Mesenchymal stem cell (in vitro differentiated cells and primary cell): ENCODE results near the gene KRR1.

Experiments
- DNase-seq: peaks from one replicate; pipeline ENCODE4 v3.0.0-alpha.2; 2013
- H2AFZ ChIP-seq: one replicate; pipeline ENCODE4 v1.6.1; 2013; ENCODE audit warnings: low read depth, mild to moderate bottlenecking, control low read depth, inconsistent platforms, low read length, moderate library complexity
- H2AK5ac ChIP-seq: 2 replicates; pipeline ENCODE4 v1.6.1; 2013; ENCODE audit warnings: low read length, moderate library complexity, mild to moderate bottlenecking, inconsistent platforms; ENCODE audit not compliant: severe bottlenecking
- H2BK120ac ChIP-seq: one replicate; pipeline ENCODE4 v1.6.1; 2013; ENCODE audit warnings: low read depth, mild to moderate bottlenecking, inconsistent platforms, low read length, moderate library complexity
- H2BK12ac ChIP-seq, 2 experiments: one replicate each; pipeline ENCODE4 v1.6.1; 2013; ENCODE audit warnings: inconsistent platforms in 2 of 2, low read length in 2 of 2, mild to moderate bottlenecking in 2 of 2, moderate library complexity in 2 of 2, control low read depth in 1 of 2
- H2BK15ac ChIP-seq: one replicate; pipeline ENCODE4 v1.6.1; 2013; ENCODE audit warnings: mild to moderate bottlenecking, low read depth, inconsistent platforms; ENCODE audit not compliant: poor library complexity, severe bottlenecking
- H2BK5ac ChIP-seq: 2 replicates; pipeline ENCODE4 v1.6.1; 2013; ENCODE audit warnings: low read depth, mild to moderate bottlenecking, low read length, control low read depth, inconsistent platforms; ENCODE audit not compliant: poor library complexity, severe bottlenecking
- H3K14ac ChIP-seq, 2 experiments: one replicate each; pipeline ENCODE4 v1.6.1; 2013; ENCODE audit warnings: inconsistent platforms in 2 of 2, low read length in 2 of 2, control low read depth in 1 of 2, mild to moderate bottlenecking in 1 of 2, moderate library complexity in 1 of 2
- H3K18ac ChIP-seq, 2 experiments: one replicate each; pipeline ENCODE4 v1.6.1; 2013; ENCODE audit warnings: inconsistent platforms in 2 of 2, low read length in 2 of 2, control low read depth in 1 of 2, low read depth in 1 of 2, mild to moderate bottlenecking in 1 of 2
- H3K23ac ChIP-seq, 2 experiments: one replicate each; pipeline ENCODE4 v1.6.1; 2013; ENCODE audit warnings: inconsistent platforms in 2 of 2, low read length in 2 of 2, mild to moderate bottlenecking in 2 of 2, moderate library complexity in 2 of 2, control low read depth in 1 of 2
- H3K27ac ChIP-seq: 2 replicates; pipeline ENCODE4 v1.5.1; 2013; ENCODE audit warnings: mild to moderate bottlenecking, moderate library complexity, low read length, control low read depth, inconsistent platforms; ENCODE audit not compliant: poor library complexity, severe bottlenecking
- H3K27me3 ChIP-seq, 2 experiments: 2 replicates each; pipeline versions ENCODE4 v1.6.1 to v1.7.0; 2013; ENCODE audit warnings: low read length in 2 of 2, mild to moderate bottlenecking in 2 of 2, moderate library complexity in 2 of 2, control low read depth in 1 of 2, inconsistent platforms in 1 of 2; ENCODE audit not compliant: control insufficient read depth in 1 of 2, insufficient read depth in 1 of 2
- H3K36me3 ChIP-seq, 2 experiments: 2 replicates each; pipeline versions ENCODE4 v1.6.1 to v1.7.0; 2013; ENCODE audit warnings: low read length in 2 of 2, control low read depth in 1 of 2, inconsistent platforms in 1 of 2, low read depth in 1 of 2, mild to moderate bottlenecking in 1 of 2; ENCODE audit not compliant: insufficient read depth in 2 of 2, control insufficient read depth in 1 of 2
- H3K4ac ChIP-seq, 2 experiments: one replicate each; pipeline ENCODE4 v1.6.1; 2013; ENCODE audit warnings: inconsistent platforms in 2 of 2, low read length in 2 of 2, mild to moderate bottlenecking in 2 of 2, moderate library complexity in 2 of 2, control low read depth in 1 of 2, low read depth in 1 of 2
- H3K4me1 ChIP-seq: 2 replicates; pipeline ENCODE4 v1.6.1; 2013; ENCODE audit warnings: low read depth, low read length, control low read depth; ENCODE audit not compliant: control insufficient read depth, insufficient read depth
- H3K4me2 ChIP-seq: 2 replicates; pipeline ENCODE4 v1.6.1; 2013; ENCODE audit warnings: low read length, mild to moderate bottlenecking, inconsistent platforms; ENCODE audit not compliant: poor library complexity, severe bottlenecking
- H3K4me3 ChIP-seq, 2 experiments: 2 replicates each; pipeline versions ENCODE4 v1.5.1 to v1.7.0; 2013; ENCODE audit warnings: low read length in 2 of 2, mild to moderate bottlenecking in 2 of 2, control low read depth in 1 of 2, low read depth in 1 of 2; ENCODE audit not compliant: insufficient read depth in 1 of 2
- H3K79me1 ChIP-seq: replicated peaks from 2 replicates; pipeline ENCODE4 v1.6.1; 2013; ENCODE audit warnings: mild to moderate bottlenecking, control low read depth, low read length, inconsistent platforms; ENCODE audit not compliant: poor library complexity, severe bottlenecking
- H3K9ac ChIP-seq: 2 replicates; pipeline ENCODE4 v1.7.0; 2013; ENCODE audit warnings: mild to moderate bottlenecking, low read length, moderate library complexity
- H3K9me3 ChIP-seq: 2 replicates; pipeline ENCODE4 v1.7.0; 2013; ENCODE audit warnings: mild to moderate bottlenecking, low read length; ENCODE audit not compliant: control insufficient read depth
- H4K8ac ChIP-seq: one replicate; pipeline ENCODE4 v1.6.1; 2013; ENCODE audit warnings: inconsistent platforms, mild to moderate bottlenecking, low read length, moderate library complexity
- H4K91ac ChIP-seq: one replicate; pipeline ENCODE4 v1.6.1; 2013; ENCODE audit warnings: mild to moderate bottlenecking, low read length, inconsistent platforms
- WGBS: methylation state at CpG from one replicate; pipeline ENCODE4 v1.1.7; 2013; ENCODE audit warnings: mixed read lengths; 5-methylcytosine and 5-hydroxymethylcytosine counted together

KRR1 gene

DNA sequence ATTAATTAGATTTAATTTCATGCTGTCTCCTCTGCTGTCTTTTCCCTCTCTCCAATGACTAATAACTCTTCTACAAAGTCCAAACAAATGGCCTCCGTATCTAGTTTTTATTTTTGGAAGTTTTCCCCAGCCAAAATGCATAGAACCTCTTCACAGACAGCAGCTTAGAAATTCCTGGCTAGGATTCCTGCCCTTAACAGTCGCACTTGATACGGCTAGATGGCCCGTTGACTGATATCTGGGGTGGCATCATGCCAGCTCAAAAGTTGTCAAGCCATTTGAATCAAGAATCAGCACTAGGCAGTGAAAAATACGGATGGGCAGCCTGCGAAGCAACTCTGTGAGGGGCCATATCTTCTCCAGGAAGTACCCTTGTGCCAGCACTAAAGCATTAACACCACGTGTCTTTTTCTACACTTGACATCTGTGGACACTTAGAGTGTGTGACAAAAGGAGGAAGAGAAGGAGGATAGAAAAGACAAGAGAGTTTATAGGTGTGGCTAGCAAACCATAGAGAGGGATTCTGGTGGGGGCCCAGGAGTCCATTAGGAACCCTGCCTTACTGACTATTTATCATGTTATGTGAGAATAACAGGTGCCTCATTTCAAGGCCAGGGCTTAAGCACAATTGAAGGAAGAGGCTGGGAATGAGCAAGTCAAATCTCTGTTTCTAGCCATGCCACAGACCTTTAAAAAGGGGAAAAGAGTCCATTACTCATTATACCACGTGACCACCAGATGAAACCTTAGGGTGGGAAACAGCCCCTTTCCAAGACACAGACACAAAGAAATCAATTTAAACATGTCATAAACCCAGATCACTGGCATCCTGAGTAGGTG lies 39.2 kb upstream of the KRR1 start:
- Histone ChIP-seq H3K18ac (no peak overlapping the region), H3K4me3 (peak overlapping the region in 1 of 2 experiments; percentile 4), H3K9ac (peak overlapping the region; percentile 5), H3K4me2 (no peak overlapping the region), H2BK12ac (no peak overlapping the region), H3K23ac (no peak overlapping the region), H2AK5ac (no peak overlapping the region), H2BK5ac (no peak overlapping the region), H3K27me3 (no peaks in the 10 kb centered on the region), H3K79me1 (no peaks in the 10 kb centered on the region), H3K27ac (no peak overlapping the region), H3K14ac (no peak overlapping the region), H3K4me1 (peaks cover 2% of the 10 kb centered on the region), H3K9me3 (no peaks in the 10 kb centered on the region), H2BK120ac (no peak overlapping the region), H2BK15ac (no peak overlapping the region), H2AFZ (no peak overlapping the region), H3K4ac (no peak overlapping the region), H3K36me3 (no peaks in the 10 kb centered on the region), H4K8ac (no peak overlapping the region), H4K91ac (no peak overlapping the region)
- peak; percentile 24 for DNase-seq
- 62% methylated on average over 7 of the region's 8 CpGs for WGBS

DNA sequence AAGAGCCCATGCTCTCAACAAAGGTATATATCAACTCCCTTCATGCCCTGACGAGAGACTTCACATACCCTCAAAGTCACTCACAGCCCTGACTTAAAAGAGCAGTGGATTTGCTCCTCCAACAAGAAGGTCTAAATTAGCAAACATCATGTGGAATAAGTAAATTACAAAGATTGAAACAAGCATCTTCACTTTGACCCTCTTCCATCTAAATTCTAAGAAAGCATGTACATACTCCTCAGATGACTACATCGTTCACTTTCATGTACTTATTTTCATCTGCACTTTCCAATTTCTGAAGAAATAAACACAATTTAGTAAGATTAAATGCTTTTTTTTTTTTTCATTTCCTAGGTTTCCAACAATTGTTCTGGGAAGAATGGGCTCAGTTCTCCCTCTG lies 38.6 kb upstream of the KRR1 start:
- no peak overlapping the region for H3K4ac ChIP-seq
- H2BK15ac ChIP-seq: no peak overlapping the region
- H3K9ac ChIP-seq: peak overlapping the region; percentile 5
- no peaks in the 10 kb centered on the region for H3K27me3 ChIP-seq
- no peaks in the 10 kb centered on the region for H3K36me3 ChIP-seq
- DNase-seq: peak; percentile 13
- H3K4me2 ChIP-seq: no peak overlapping the region
- 80% methylated on average over 2 of the region's 2 CpGs for WGBS
- H2AK5ac ChIP-seq: no peak overlapping the region
- H4K8ac ChIP-seq: no peak overlapping the region
- H3K4me3 ChIP-seq: peak overlapping the region in 1 of 2 experiments; percentile 4
- H2BK5ac ChIP-seq: no peak overlapping the region
- H3K4me1 ChIP-seq: peaks cover 2% of the 10 kb centered on the region
- no peaks in the 10 kb centered on the region for H3K79me1 ChIP-seq
- H3K23ac ChIP-seq: no peak overlapping the region
- no peak overlapping the region for H3K18ac ChIP-seq
- H2BK12ac ChIP-seq: no peak overlapping the region
- H3K14ac ChIP-seq: no peak overlapping the region
- no peak overlapping the region for H4K91ac ChIP-seq
- H2BK120ac ChIP-seq: no peak overlapping the region
- H2AFZ ChIP-seq: no peak overlapping the region
- H3K9me3 ChIP-seq: no peaks in the 10 kb centered on the region
- H3K27ac ChIP-seq: no peak overlapping the region

DNA sequence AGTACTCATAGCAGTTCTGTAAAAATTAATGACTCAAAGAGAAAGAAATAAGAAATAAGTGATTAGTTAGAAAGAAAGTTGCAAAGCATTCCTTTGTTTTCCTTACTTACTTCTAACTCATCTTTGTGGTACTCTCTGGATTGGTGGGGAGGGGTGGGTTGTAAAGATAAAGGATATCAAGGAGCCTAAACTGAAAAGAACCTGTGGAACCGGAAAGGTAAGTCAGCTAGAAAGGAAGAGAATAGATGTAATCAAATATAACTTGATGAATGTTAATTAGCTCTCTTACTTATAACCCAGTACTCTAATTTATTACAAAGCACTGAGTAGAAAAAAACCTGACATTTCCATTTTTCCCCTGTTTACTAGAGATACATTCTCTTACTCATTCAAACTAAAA lies 37.5 kb upstream of the KRR1 start:
- Histone ChIP-seq H3K4me2 (no peak overlapping the region), H3K14ac (no peak overlapping the region), H2BK120ac (no peak overlapping the region), H3K4me1 (no peaks in the 10 kb centered on the region), H2BK12ac (no peak overlapping the region), H3K4me3 (no peak overlapping the region), H3K27me3 (no peaks in the 10 kb centered on the region), H3K4ac (no peak overlapping the region), H3K36me3 (no peaks in the 10 kb centered on the region), H2BK5ac (no peak overlapping the region), H3K9ac (no peak overlapping the region), H2AFZ (no peak overlapping the region), H3K9me3 (no peaks in the 10 kb centered on the region), H3K79me1 (no peaks in the 10 kb centered on the region), H4K8ac (no peak overlapping the region), H3K27ac (no peak overlapping the region), H3K23ac (no peak overlapping the region), H2BK15ac (no peak overlapping the region), H4K91ac (no peak overlapping the region), H3K18ac (no peak overlapping the region), H2AK5ac (no peak overlapping the region)
- no CpG with 5 or more reads among the region's 1 CpG for WGBS
- no peak for DNase-seq

DNA sequence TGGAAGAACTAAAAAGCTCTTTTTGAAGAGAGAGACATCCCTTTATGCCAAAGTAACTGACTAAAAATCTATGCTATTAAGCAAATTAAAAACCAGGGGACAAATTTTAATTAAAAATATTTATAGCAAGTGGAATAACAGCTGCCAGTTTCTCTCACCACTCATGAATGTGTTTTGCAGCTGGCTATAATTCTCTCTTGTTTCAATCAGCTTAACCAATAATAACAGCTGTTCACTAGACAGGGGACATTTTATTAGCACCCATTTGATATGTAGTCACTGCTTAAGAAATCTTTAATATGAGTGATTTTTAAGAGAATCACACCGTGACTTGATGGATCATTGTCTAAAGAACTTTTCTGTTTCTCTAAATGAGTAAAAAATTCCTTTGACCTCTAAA lies 34.2 kb upstream of the KRR1 start:
- Histone ChIP-seq H3K14ac (no peak overlapping the region), H3K18ac (no peak overlapping the region), H2BK15ac (no peak overlapping the region), H2BK12ac (no peak overlapping the region), H3K4me3 (no peak overlapping the region), H3K23ac (no peak overlapping the region), H3K4ac (no peak overlapping the region), H3K4me1 (no peaks in the 10 kb centered on the region), H3K9me3 (no peaks in the 10 kb centered on the region), H3K9ac (no peak overlapping the region), H3K36me3 (no peaks in the 10 kb centered on the region), H2BK5ac (no peak overlapping the region), H3K27ac (no peak overlapping the region), H4K8ac (no peak overlapping the region), H3K4me2 (no peak overlapping the region), H2AFZ (no peak overlapping the region), H3K79me1 (no peaks in the 10 kb centered on the region), H2BK120ac (no peak overlapping the region), H3K27me3 (no peaks in the 10 kb centered on the region), H2AK5ac (no peak overlapping the region), H4K91ac (no peak overlapping the region)
- no peak for DNase-seq
- WGBS: no CpG with 5 or more reads among the region's 1 CpG
